SK-N-SH (cell line): ENCODE measurements around the gene DOCK4. TPM values are rescaled to one million over a fixed set of nuclear protein-coding genes. Genes with fewer than 3 reads are reported as not detected.

Source experiments
- CTCF ChIA-PET: fragments of 300-600, 350-600 bp; formaldehyde crosslinking; extraction: SDS; loops from one replicate; lab custom pipeline; 2021; lab: Yijun Ruan, JAX
- POLR2A ChIA-PET: fragments of 350-600 bp; sonication (Branson Sonifier 250); formaldehyde crosslinking; extraction: SDS; loops from one replicate; lab custom pipeline; 2020; ENCODE audit warnings: antibody characterized with exemption, inconsistent platforms; lab: Yijun Ruan, JAX
- DNase-seq: peaks from one replicate; pipeline ENCODE4 v3.0.0; 2012
- H2AFZ ChIP-seq: fragments of 200-600 bp; sonication (generic); 2 replicates; pipeline ENCODE4 v1.8.1; 2016; ENCODE audit warnings: antibody characterized with exemption, mild to moderate bottlenecking, low read depth
- H3F3A ChIP-seq: fragments of 200-600 bp; sonication (generic); replicated peaks from 2 replicates; pipeline ENCODE3; 2016; ENCODE audit warnings: antibody characterized with exemption, mild to moderate bottlenecking; ENCODE audit not compliant: insufficient read depth
- H3K27ac ChIP-seq, 2 experiments: fragments of 200-500 bp in 1 of 2; fragments of 200-600 bp in 1 of 2; sonication (Bioruptor generic) in 1 of 2; sonication (generic), shearing (Covaris generic) in 1 of 2; 2 replicates each; pipeline versions ENCODE4 v1.5.1 to v1.6.1; 2014 to 2016; ENCODE audit warnings: low read depth in 2 of 2, inconsistent platforms in 1 of 2, low read length in 1 of 2, mild to moderate bottlenecking in 1 of 2, mixed read lengths in 1 of 2
- H3K27me3 ChIP-seq: fragments of 200-600 bp; sonication (generic), shearing (Covaris generic); 2 replicates; pipeline ENCODE4 v1.6.1; 2016; ENCODE audit warnings: mixed run types; ENCODE audit not compliant: insufficient read depth
- H3K36me3 ChIP-seq, 2 experiments: fragments of 200-500 bp in 1 of 2; fragments of 200-600 bp in 1 of 2; sonication (Bioruptor generic) in 1 of 2; sonication (generic) in 1 of 2; replicated peaks in 1 of 2; 2 replicates each; pipeline versions ENCODE3 to v1.5.1; 2014 to 2016; ENCODE audit warnings: low read length in 1 of 2, mild to moderate bottlenecking in 1 of 2; ENCODE audit not compliant: insufficient read depth in 2 of 2, control insufficient read depth in 1 of 2
- H3K4me1 ChIP-seq, 2 experiments: fragments of 200-500 bp in 1 of 2; fragments of 200-600 bp in 1 of 2; sonication (Bioruptor generic) in 1 of 2; sonication (generic), shearing (Covaris generic) in 1 of 2; 2 replicates each; pipeline versions ENCODE4 v1.5.1 to v1.6.1; 2014 to 2016; ENCODE audit warnings: low read depth in 1 of 2, low read length in 1 of 2, mixed run types in 1 of 2; ENCODE audit not compliant: insufficient read depth in 2 of 2, control insufficient read depth in 1 of 2
- H3K4me2 ChIP-seq: fragments of 200-600 bp; sonication (generic), shearing (Covaris generic); 2 replicates; pipeline ENCODE4 v1.6.1; 2017; ENCODE audit warnings: mixed run types
- H3K4me3 ChIP-seq, 2 experiments: fragments of 200-500 bp in 1 of 2; fragments of 200-600 bp in 1 of 2; sonication (Bioruptor generic) in 1 of 2; sonication (generic), shearing (Covaris generic) in 1 of 2; 2 replicates each; pipeline versions ENCODE4 v1.5.1 to v1.8.1; 2014 to 2016; ENCODE audit warnings: low read depth in 2 of 2, inconsistent platforms in 1 of 2, low read length in 1 of 2, mild to moderate bottlenecking in 1 of 2, mixed read lengths in 1 of 2, moderate library complexity in 1 of 2
- H3K79me2 ChIP-seq: fragments of 200-600 bp; sonication (generic); 2 replicates; pipeline ENCODE4 v1.8.1; 2017; ENCODE audit warnings: mild to moderate bottlenecking; ENCODE audit not compliant: insufficient read depth
- H3K9ac ChIP-seq: fragments of 200-600 bp; sonication (generic); 2 replicates; pipeline ENCODE4 v1.6.1; 2017; ENCODE audit warnings: mixed run types
- H3K9me2 ChIP-seq: fragments of 200-600 bp; sonication (generic); 2 replicates; pipeline ENCODE4 v1.6.1; 2017; ENCODE audit warnings: mixed run types
- H3K9me3 ChIP-seq: fragments of 200-600 bp; sonication (generic); 2 replicates; pipeline ENCODE4 v1.6.1; 2017; ENCODE audit warnings: mixed run types, mild to moderate bottlenecking, moderate library complexity
- H4K20me1 ChIP-seq: fragments of 200-600 bp; sonication (generic); 2 replicates; pipeline ENCODE4 v1.6.1; 2017; ENCODE audit warnings: mild to moderate bottlenecking, mixed run types; ENCODE audit not compliant: insufficient read depth
- CHD2 ChIP-seq: fragments of 150-350 bp; IDR thresholded peaks from 2 replicates; pipeline ENCODE4 v1.6.1; 2018; ENCODE audit warnings: low read length; ENCODE audit not compliant: partially characterized antibody
- CTCF ChIP-seq: fragments of 200-600 bp; sonication (generic); IDR thresholded peaks from 2 replicates; pipeline ENCODE4 v1.6.1; 2017; ENCODE audit warnings: antibody characterized with exemption, mild to moderate bottlenecking, moderate library complexity
- ELF1 ChIP-seq: IDR thresholded peaks from 2 replicates; pipeline ENCODE4 v1.4.0; 2012
- EP300 ChIP-seq, 2 experiments: IDR thresholded peaks; 2 replicates each; pipeline versions ENCODE4 v1.4.0 to v1.6.1; 2012; ENCODE audit warnings: borderline replicate concordance in 1 of 2, low read depth in 1 of 2, low read length in 1 of 2
- MAX ChIP-seq: IDR thresholded peaks from 2 replicates; pipeline ENCODE4 v1.4.0; 2012; ENCODE audit warnings: low read depth
- RAD21 ChIP-seq: IDR thresholded peaks from 2 replicates; pipeline ENCODE4 v1.6.1; 2012; ENCODE audit warnings: mild to moderate bottlenecking, low read length
- RXRA ChIP-seq: IDR thresholded peaks from 2 replicates; pipeline ENCODE4 v1.4.0; 2012; ENCODE audit warnings: low read depth, mild to moderate bottlenecking, borderline replicate concordance
- SMC3 ChIP-seq: IDR thresholded peaks from 2 replicates; pipeline ENCODE4 v1.6.1; 2012; ENCODE audit warnings: low read depth, low read length, improper control_type of control experiment
- USF1 ChIP-seq: IDR thresholded peaks from 2 replicates; pipeline ENCODE4 v1.4.0; 2012; ENCODE audit warnings: low read depth, borderline replicate concordance
- USF2 ChIP-seq: fragments of 150-350 bp; IDR thresholded peaks from 2 replicates; pipeline ENCODE4 v1.6.1; 2017; ENCODE audit warnings: antibody characterized with exemption, low read length, low read depth, borderline replicate concordance
- WGBS: methylation state at CpG from one replicate; pipeline ENCODE4 v1.1.6; 2017; ENCODE audit warnings: low lambda C conversion rate; 5-methylcytosine and 5-hydroxymethylcytosine counted together
- polyA plus RNA-seq, 3 experiments: library from polyadenylated mRNA; depleted of rRNA; stranded (reverse); fragments of >200 nt; gene quantifications; 2 replicates each; pipeline ENCODE4 v1.2.3, GENCODE V29; 2012

The DOCK4 gene
- polyA plus RNA-seq, 1 of the 3 experiments (the other 2 are of a cell fraction): 8.5 TPM

GRCh38 chr7:111855161-111855841, 350.9 kb downstream of the DOCK4 start:
- H3K36me3 ChIP-seq: no peaks in the 10 kb centered on the region
- peak; percentile 65; the same call in 1 of the 2 replicates for TF ChIP-seq USF1
- no peak for TF ChIP-seq EP300 (IDR thresholded peaks at IDR 0.05; ENCODE audit: borderline replicate concordance in 1 of 2, low read depth in 1 of 2, low read length in 1 of 2)
- peak; percentile 90 for TF ChIP-seq SMC3
- peak; percentile 86 for TF ChIP-seq CTCF
- peak; percentile 85 for TF ChIP-seq RAD21
- TF ChIP-seq MAX: peak; percentile 44; the same call in 1 of the 2 replicates
- peak; percentile 19 for TF ChIP-seq CHD2
- TF ChIP-seq USF2: no peak
- 0 out of 2 replicates have a peak, but pooled peaks have one; percentile 8 for TF ChIP-seq ELF1

GRCh38 chr7:111853201-111853990, 352.8 kb downstream of the DOCK4 start:
- H3F3A ChIP-seq: no peaks in the 10 kb centered on the region
- H4K20me1 ChIP-seq: no peaks in the 10 kb centered on the region
- 96% methylated on average over 9 of the region's 10 CpGs for WGBS
- H3K4me2 ChIP-seq: no peak overlapping the region
- no peak overlapping the region for H3K27ac ChIP-seq
- no peak overlapping the region for H3K9ac ChIP-seq
- no peak overlapping the region for H2AFZ ChIP-seq
- H3K79me2 ChIP-seq: no peaks in the 10 kb centered on the region
- ChIA-PET POLR2A (no interaction called here), CTCF (interaction anchor here (0.7 to 7.9 kb wide), 24 partner anchors 9 to 1432 kb away, joined by 3 to 187 read pairs (median 8); no protein-coding TSS in a partner anchor)
- H3K36me3 ChIP-seq: no peaks in the 10 kb centered on the region
- H3K9me2 ChIP-seq: no peaks in the 10 kb centered on the region
- TF ChIP-seq SMC3 (peak; percentile 77), EP300 (IDR thresholded peaks at IDR 0.05; ENCODE audit: borderline replicate concordance in 1 of 2, low read depth in 1 of 2, low read length in 1 of 2) (no peak), RXRA (no peak), RAD21 (peak; percentile 64), CTCF (peak; percentile 59)
- peaks cover 0 to 11% of the 10 kb centered on the region in 2 experiments; a peak in 2 of 4 replicates for H3K4me1 ChIP-seq
- no peaks in the 10 kb centered on the region for H3K27me3 ChIP-seq
- H3K4me3 ChIP-seq: no peak overlapping the region
- no peaks in the 10 kb centered on the region for H3K9me3 ChIP-seq
- DNase-seq: no peak

More at GRCh38 chr7:111855161-111855841, 350.9 kb downstream of the DOCK4 start:
- Histone ChIP-seq H3K79me2 (no peaks in the 10 kb centered on the region), H3F3A (no peaks in the 10 kb centered on the region), H3K9ac (no peak overlapping the region), H3K4me3 (no peak overlapping the region; a peak in 1 of 4 replicates), H3K9me2 (no peaks in the 10 kb centered on the region), H3K4me1 (peaks cover 0 to 11% of the 10 kb centered on the region in 2 experiments; a peak in 2 of 4 replicates), H2AFZ (peak overlapping the region; percentile 52; the same call in 1 of the 2 replicates), H3K4me2 (no peak overlapping the region), H3K9me3 (no peaks in the 10 kb centered on the region), H3K27me3 (no peaks in the 10 kb centered on the region), H3K27ac (peak overlapping the region in 1 of 2 experiments; percentile 11; a peak in 1 of 4 replicates), H4K20me1 (no peaks in the 10 kb centered on the region)
- CTCF ChIA-PET: interaction anchor here (0.5 to 7.9 kb wide), 58 partner anchors 11 to 644 kb away, joined by 3 to 187 read pairs (median 5); partner anchors contain the start of genes DOCK4 and LSMEM1
- POLR2A ChIA-PET: interaction anchor here (1.0 kb wide), 1 partner anchor 114 kb away, joined by 3 read pairs; no protein-coding TSS in a partner anchor
- peak; percentile 61 for DNase-seq
- 31% methylated on average over 4 of the region's 4 CpGs for WGBS
